Measurements from ENCODE around the gene IQGAP3. TPM values are rescaled to one million over a fixed set of nuclear protein-coding genes. Genes with fewer than 3 reads are reported as not detected.
A peak's percentile ranks its signal among the peaks of the same experiment; 100 is the strongest.

The IQGAP3 gene
- total RNA-seq, 4 donors from 2014 or later, result 0.09 to 13.2 TPM; not detected in 2

GRCh38 chr1:156479093-156480015 lies 93.0 kb downstream of the IQGAP3 start:
- no peaks in the 10 kb centered on the region for H3K27me3 ChIP-seq
- TF ChIP-seq, protein P1, sequence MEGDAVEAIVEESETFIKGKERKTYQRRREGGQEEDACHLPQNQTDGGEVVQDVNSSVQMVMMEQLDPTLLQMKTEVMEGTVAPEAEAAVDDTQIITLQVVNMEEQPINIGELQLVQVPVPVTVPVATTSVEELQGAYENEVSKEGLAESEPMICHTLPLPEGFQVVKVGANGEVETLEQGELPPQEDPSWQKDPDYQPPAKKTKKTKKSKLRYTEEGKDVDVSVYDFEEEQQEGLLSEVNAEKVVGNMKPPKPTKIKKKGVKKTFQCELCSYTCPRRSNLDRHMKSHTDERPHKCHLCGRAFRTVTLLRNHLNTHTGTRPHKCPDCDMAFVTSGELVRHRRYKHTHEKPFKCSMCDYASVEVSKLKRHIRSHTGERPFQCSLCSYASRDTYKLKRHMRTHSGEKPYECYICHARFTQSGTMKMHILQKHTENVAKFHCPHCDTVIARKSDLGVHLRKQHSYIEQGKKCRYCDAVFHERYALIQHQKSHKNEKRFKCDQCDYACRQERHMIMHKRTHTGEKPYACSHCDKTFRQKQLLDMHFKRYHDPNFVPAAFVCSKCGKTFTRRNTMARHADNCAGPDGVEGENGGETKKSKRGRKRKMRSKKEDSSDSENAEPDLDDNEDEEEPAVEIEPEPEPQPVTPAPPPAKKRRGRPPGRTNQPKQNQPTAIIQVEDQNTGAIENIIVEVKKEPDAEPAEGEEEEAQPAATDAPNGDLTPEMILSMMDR (IDR thresholded peaks at IDR 0.05), result no peak
- TF ChIP-seq POLR2A (IDR thresholded peaks at IDR 0.05), result no peak
- no peaks in the 10 kb centered on the region for H3K9me3 ChIP-seq
- peak overlapping the region; percentile 92 to 98 for H3K27ac ChIP-seq
- DNase-seq, result no peak
- intact Hi-C loops (cut with DNase I; ENCODE audit: low total_unique reads), result no loop called here
- no peak overlapping the region for H3K4me3 ChIP-seq
- no peaks in the 10 kb centered on the region for H3K36me3 ChIP-seq
- peaks cover 17 to 31% of the 10 kb centered on the region in 2 donors for H3K4me1 ChIP-seq

DNA sequence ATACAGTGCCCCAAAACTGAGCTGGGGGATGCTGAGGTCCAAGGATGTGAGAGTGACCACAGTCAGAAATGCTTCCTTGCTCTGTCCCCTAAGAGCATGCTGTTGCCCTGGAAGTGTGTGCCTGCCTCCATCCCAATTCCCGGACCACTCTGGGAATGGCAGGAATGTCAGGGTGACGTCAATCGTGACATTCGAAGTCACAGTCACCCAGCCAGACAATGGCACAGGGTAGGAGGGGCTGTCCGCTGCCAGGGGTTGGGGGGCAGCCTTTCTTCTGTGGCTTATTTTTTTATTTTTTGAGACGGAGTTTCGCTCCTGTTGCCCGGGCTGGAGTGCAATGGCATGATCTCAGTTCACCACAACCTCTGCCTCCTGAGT lies 94.1 kb downstream of the IQGAP3 start:
- Histone ChIP-seq H3K27me3 (no peaks in the 10 kb centered on the region), H3K4me1 (peaks cover 17 to 31% of the 10 kb centered on the region in 2 donors), H3K27ac (peak overlapping the region; percentile 92 to 98), H3K36me3 (no peaks in the 10 kb centered on the region), H3K9me3 (no peaks in the 10 kb centered on the region), H3K4me3 (no peak overlapping the region)
- intact Hi-C loops (cut with DNase I; ENCODE audit: low total_unique reads), result no loop called here
- TF ChIP-seq, protein P1 (IDR thresholded peaks at IDR 0.05), result no peak
- TF ChIP-seq POLR2A (IDR thresholded peaks at IDR 0.05), result no peak
- DNase-seq, result no peak

DNA sequence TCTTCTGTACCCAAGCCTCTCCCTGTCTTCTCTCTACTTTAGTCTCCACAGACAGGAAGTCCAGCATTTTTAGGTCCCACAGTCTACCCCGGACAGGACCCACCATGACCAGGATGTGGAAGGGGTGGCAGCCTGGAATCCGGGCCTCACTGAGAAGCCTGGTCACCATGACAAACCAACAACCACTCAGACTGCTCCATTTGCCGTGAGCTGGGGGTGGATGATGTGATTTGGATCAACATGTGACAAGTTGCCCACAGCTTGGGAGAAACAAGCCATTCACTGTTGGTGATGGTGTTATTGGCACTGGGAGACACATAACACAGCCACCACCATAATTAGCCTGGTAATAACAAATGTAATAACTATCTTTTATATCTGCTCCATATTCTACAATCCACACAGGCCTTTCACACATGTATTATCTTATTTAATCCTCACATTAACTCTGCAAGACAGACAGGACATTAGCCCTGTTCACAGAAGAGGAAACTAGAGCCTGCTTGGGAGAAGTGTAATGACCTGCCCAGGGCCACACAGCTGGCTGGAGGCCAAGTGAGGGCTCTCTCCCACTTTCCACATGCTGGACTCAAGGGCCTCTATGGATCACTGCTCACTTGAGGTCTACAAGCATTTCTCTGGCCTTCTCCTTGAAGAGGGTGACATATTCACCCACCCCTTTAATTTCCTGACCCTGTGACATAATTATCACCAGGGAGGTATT lies 94.7 kb downstream of the IQGAP3 start:
- Histone ChIP-seq H3K9me3 (no peaks in the 10 kb centered on the region), H3K27me3 (no peaks in the 10 kb centered on the region), H3K36me3 (no peaks in the 10 kb centered on the region), H3K27ac (peak overlapping the region; percentile 92 to 98), H3K4me1 (peaks cover 17 to 31% of the 10 kb centered on the region in 2 donors), H3K4me3 (no peak overlapping the region)
- DNase-seq, result no peak
- intact Hi-C loops (cut with DNase I; ENCODE audit: low total_unique reads), result no loop called here
- TF ChIP-seq, protein P1 (IDR thresholded peaks at IDR 0.05), result no peak
- no peak for TF ChIP-seq POLR2A (IDR thresholded peaks at IDR 0.05)

GRCh38 chr1:156476501-156477298 lies 95.7 kb downstream of the IQGAP3 start:
- Histone ChIP-seq H3K9me3 (no peaks in the 10 kb centered on the region), H3K27me3 (no peaks in the 10 kb centered on the region), H3K27ac (peak overlapping the region; percentile 92 to 98), H3K36me3 (no peaks in the 10 kb centered on the region), H3K4me3 (no peak overlapping the region), H3K4me1 (peaks cover 17 to 31% of the 10 kb centered on the region in 2 donors)
- peak; percentile 69 to 76 for DNase-seq
- TF ChIP-seq, protein P1 (IDR thresholded peaks at IDR 0.05), result no peak
- no peak for TF ChIP-seq POLR2A (IDR thresholded peaks at IDR 0.05)
- intact Hi-C loops (cut with DNase I; ENCODE audit: low total_unique reads), result no loop called here

All from uterus (tissue), 4 donors.